Kidney epithelial cell (primary cell): ENCODE results near the gene BANK1. TPM values are rescaled to one million over a fixed set of nuclear protein-coding genes. Genes with fewer than 3 reads are reported as not detected.
A peak's percentile ranks its signal among the peaks of the same experiment; 100 is the strongest.

ENCODE experiments used
- DNase-seq: peaks from one replicate; pipeline ENCODE4 v3.0.0-alpha.2; 2010; ENCODE audit warnings: low read depth
- H3K27me3 ChIP-seq: 2 replicates; pipeline ENCODE4 v1.6.0; 2011; ENCODE audit warnings: low read length; ENCODE audit not compliant: control insufficient read depth, insufficient read depth
- H3K36me3 ChIP-seq: 2 replicates; pipeline ENCODE4 v1.5.1; 2011; ENCODE audit warnings: low read length; ENCODE audit not compliant: control insufficient read depth, insufficient read depth
- H3K4me3 ChIP-seq: 2 replicates; pipeline ENCODE4 v1.5.1; 2011; ENCODE audit warnings: low read depth, mild to moderate bottlenecking, control low read depth, low read length
- total RNA-seq: library from RNA; depleted of rRNA; stranded (reverse); fragments of >200 nt; gene quantifications from 2 replicates; pipeline ENCODE4 v1.2.3, GENCODE V29; 2015
- TF ChIP-seq, protein P1 (sequence below): IDR thresholded peaks from 2 replicates; pipeline ENCODE4 v1.5.1; 2011; ENCODE audit warnings: mild to moderate bottlenecking, moderate library complexity, low read length, control low read depth, inconsistent platforms; ENCODE audit not compliant: insufficient read depth, poor library complexity, severe bottlenecking

The BANK1 gene
- total RNA-seq, 1 donor from 2014 or later, result 1.8 TPM

GRCh38 chr4:101973361-101973760 lies 182.8 kb downstream of the BANK1 start:
- TF ChIP-seq, protein P1, sequence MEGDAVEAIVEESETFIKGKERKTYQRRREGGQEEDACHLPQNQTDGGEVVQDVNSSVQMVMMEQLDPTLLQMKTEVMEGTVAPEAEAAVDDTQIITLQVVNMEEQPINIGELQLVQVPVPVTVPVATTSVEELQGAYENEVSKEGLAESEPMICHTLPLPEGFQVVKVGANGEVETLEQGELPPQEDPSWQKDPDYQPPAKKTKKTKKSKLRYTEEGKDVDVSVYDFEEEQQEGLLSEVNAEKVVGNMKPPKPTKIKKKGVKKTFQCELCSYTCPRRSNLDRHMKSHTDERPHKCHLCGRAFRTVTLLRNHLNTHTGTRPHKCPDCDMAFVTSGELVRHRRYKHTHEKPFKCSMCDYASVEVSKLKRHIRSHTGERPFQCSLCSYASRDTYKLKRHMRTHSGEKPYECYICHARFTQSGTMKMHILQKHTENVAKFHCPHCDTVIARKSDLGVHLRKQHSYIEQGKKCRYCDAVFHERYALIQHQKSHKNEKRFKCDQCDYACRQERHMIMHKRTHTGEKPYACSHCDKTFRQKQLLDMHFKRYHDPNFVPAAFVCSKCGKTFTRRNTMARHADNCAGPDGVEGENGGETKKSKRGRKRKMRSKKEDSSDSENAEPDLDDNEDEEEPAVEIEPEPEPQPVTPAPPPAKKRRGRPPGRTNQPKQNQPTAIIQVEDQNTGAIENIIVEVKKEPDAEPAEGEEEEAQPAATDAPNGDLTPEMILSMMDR, result no peak
- Histone ChIP-seq H3K36me3 (no peaks in the 10 kb centered on the region), H3K27me3 (no peaks in the 10 kb centered on the region), H3K4me3 (no peak overlapping the region)
- DNase-seq, result no peak

DNA sequence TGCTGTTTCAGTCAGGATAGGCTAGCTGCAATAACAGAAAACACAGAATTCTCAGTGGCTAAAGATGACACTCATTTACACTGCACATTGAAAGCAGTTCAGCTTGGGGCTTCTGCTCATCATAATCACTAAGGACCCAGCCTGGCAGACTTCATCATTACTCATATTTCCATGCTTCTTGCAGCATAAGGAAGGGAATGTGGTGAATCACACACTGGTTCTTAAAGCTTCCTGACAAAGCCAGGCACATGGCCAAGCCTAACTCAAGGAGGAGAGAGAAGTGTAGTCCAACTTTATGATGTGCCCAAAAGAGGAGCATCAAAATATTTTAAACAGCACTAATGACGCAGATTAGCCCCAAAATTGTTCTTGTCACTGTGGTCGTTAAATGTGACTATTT lies 186.5 kb downstream of the BANK1 start:
- Histone ChIP-seq H3K36me3 (no peaks in the 10 kb centered on the region), H3K27me3 (no peaks in the 10 kb centered on the region), H3K4me3 (no peak overlapping the region)
- TF ChIP-seq, protein P1, result no peak
- DNase-seq, result peak; percentile 92

DNA sequence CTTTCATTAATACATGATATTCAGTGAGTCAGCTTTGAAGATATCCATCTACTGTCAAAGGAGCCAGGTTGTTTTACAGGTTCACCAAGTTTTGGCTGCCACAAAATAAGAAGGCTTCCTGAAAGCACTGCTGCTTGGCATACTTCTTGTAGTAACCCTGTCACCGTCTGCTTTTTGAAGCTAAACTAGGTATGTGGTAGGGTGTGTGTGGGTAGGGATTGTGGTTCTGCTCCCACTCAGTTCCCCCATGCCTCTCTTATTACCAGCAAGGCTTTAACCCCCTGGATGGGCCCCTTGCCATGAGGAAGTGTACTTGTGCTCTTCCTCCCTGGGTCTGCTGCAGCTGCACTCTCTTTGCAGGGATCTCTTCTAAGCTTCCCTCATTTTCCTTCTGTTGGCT lies 191.2 kb downstream of the BANK1 start:
- DNase-seq, result peak; percentile 52
- TF ChIP-seq, protein P1, result no peak
- Histone ChIP-seq H3K27me3 (no peaks in the 10 kb centered on the region), H3K4me3 (no peak overlapping the region), H3K36me3 (no peaks in the 10 kb centered on the region)

GRCh38 chr4:101983835-101984234 lies 193.3 kb downstream of the BANK1 start:
- Histone ChIP-seq H3K27me3 (no peaks in the 10 kb centered on the region), H3K4me3 (no peak overlapping the region), H3K36me3 (no peaks in the 10 kb centered on the region)
- DNase-seq, result no peak
- TF ChIP-seq, protein P1, result no peak

DNA sequence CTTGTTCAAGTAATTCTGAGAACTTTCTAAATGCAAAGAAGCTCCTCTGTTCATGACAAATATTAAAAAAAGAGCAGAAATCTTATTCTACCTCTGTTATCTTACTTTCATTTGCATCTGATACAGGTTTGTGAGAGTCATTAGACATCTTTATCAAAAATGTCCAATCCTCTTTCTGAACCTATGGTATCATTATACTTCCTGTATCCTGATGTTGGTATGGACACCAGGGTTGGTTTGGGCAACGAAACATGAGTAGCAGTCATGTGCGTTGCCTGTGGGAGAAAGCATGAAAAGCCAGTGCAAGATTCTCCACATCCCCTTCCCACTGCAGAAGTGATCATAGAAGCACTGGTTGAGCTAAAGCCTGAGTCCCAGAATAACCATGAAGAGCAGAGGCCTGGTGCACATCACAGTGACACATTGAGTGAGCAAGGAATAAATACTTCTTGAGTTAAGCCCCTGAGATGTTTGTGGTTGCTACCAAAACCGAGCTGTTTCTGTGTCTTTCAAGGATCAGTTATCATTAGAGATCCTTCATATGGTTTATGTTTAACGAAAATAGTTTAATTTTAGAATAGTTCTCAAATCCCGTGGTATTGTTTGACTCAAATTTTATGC lies 197.2 kb downstream of the BANK1 start:
- TF ChIP-seq, protein P1, result no peak
- H3K27me3 ChIP-seq, result no peaks in the 10 kb centered on the region
- no peak for DNase-seq
- H3K4me3 ChIP-seq, result no peak overlapping the region
- no peaks in the 10 kb centered on the region for H3K36me3 ChIP-seq

- no peak overlapping the region for H3K4me3 ChIP-seq
- TF ChIP-seq, protein P1, result no peak
- no peaks in the 10 kb centered on the region for H3K27me3 ChIP-seq
- H3K36me3 ChIP-seq, result no peaks in the 10 kb centered on the region
- no peak for DNase-seq
Measured at GRCh38 chr4:101989551-101989950, 199.0 kb downstream of the BANK1 start.
